Thyroid gland (tissue), 4 donors: Measurements from ENCODE around the gene CDH4. TPM values are rescaled to one million over a fixed set of nuclear protein-coding genes. Genes with fewer than 3 reads are reported as not detected.

Experiments
- DNase-seq, 2 donors: peaks; one replicate each; pipeline ENCODE4 v3.0.0-alpha.2; 2019
- H3K27ac ChIP-seq, 3 donors: fragments of 200-600 bp; sonication (generic); 1 replicate in 2 of 3; 2 replicates in 1 of 3; pipeline ENCODE4 v1.5.1; 2016 to 2019; ENCODE audit warnings: mild to moderate bottlenecking in 1 of 3, moderate library complexity in 1 of 3
- H3K27me3 ChIP-seq: fragments of 200-600 bp; sonication (generic); one replicate; pipeline ENCODE4 v1.5.1; 2019
- H3K36me3 ChIP-seq, 2 donors: fragments of 200-600 bp; sonication (generic); one replicate each; pipeline ENCODE4 v1.5.1; 2016 to 2019
- H3K4me1 ChIP-seq, 2 donors: fragments of 200-600 bp; sonication (generic); one replicate each; pipeline ENCODE4 v1.5.1; 2017 to 2019
- H3K4me3 ChIP-seq, 3 donors: fragments of 200-600 bp; sonication (generic); replicated peaks in 1 of 3; 1 replicate in 2 of 3; 2 replicates in 1 of 3; pipeline ENCODE4 v1.5.1; 2016; ENCODE audit warnings: mild to moderate bottlenecking in 1 of 3
- H3K9me3 ChIP-seq: fragments of 200-600 bp; sonication (generic); one replicate; pipeline ENCODE4 v1.5.1; 2017
- POLR2A ChIP-seq, 2 donors: fragments of 450-650 bp; IDR thresholded peaks; one replicate each; pipeline ENCODE4 v1.6.1; 2017; ENCODE audit warnings: antibody characterized with exemption in 2 of 2, mild to moderate bottlenecking in 2 of 2, moderate library complexity in 1 of 2
- WGBS, 2 donors: methylation state at CpG; one replicate each; pipeline ENCODE4 v1.1.5; 2017; 5-methylcytosine and 5-hydroxymethylcytosine counted together
- intact Hi-C: fragments of 100-400 bp; cut with DNase I; formaldehyde crosslinking; loops from one replicate; pipeline ENCODE4 v1.15.1; 2023
- total RNA-seq, 4 donors: library from RNA; depleted of rRNA; stranded (reverse); fragments of >200 nt; gene quantifications; one replicate each; pipeline ENCODE4 v1.2.3, GENCODE V29; 2016
- TF ChIP-seq, protein P1 (sequence below), 6 experiments: fragments of 200-600 bp in 3 of 6; fragments of 450-650 bp in 3 of 6; sonication (generic) in 3 of 6; IDR thresholded peaks; one replicate each; pipeline ENCODE4 v1.5.1; 2016 to 2019; ENCODE audit warnings: antibody characterized with exemption in 6 of 6, mild to moderate bottlenecking in 2 of 6, inconsistent platforms in 1 of 6, moderate library complexity in 1 of 6

The CDH4 gene
- total RNA-seq, 4 donors from 2014 or later: 0.22 to 0.29 (median 0.29) TPM; not detected in 1

- no peaks in the 10 kb centered on the region for H3K4me1 ChIP-seq
- H3K4me3 ChIP-seq: no peak overlapping the region
- TF ChIP-seq, protein P1, sequence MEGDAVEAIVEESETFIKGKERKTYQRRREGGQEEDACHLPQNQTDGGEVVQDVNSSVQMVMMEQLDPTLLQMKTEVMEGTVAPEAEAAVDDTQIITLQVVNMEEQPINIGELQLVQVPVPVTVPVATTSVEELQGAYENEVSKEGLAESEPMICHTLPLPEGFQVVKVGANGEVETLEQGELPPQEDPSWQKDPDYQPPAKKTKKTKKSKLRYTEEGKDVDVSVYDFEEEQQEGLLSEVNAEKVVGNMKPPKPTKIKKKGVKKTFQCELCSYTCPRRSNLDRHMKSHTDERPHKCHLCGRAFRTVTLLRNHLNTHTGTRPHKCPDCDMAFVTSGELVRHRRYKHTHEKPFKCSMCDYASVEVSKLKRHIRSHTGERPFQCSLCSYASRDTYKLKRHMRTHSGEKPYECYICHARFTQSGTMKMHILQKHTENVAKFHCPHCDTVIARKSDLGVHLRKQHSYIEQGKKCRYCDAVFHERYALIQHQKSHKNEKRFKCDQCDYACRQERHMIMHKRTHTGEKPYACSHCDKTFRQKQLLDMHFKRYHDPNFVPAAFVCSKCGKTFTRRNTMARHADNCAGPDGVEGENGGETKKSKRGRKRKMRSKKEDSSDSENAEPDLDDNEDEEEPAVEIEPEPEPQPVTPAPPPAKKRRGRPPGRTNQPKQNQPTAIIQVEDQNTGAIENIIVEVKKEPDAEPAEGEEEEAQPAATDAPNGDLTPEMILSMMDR (IDR thresholded peaks at IDR 0.05): no peak
- no peak for TF ChIP-seq POLR2A (IDR thresholded peaks at IDR 0.05)
- H3K36me3 ChIP-seq: no peaks in the 10 kb centered on the region
- intact Hi-C loops: no loop called here
- no peak for DNase-seq
- H3K9me3 ChIP-seq: no peaks in the 10 kb centered on the region
- WGBS, 2 donors: 93 to 94% methylated on average over 10 of the region's 10 CpGs
- no peaks in the 10 kb centered on the region for H3K27me3 ChIP-seq
- no peak overlapping the region for H3K27ac ChIP-seq
These were observed 193.7 kb downstream of the CDH4 start for GRCh38 chr20:61445741-61446140.

- no peaks in the 10 kb centered on the region for H3K9me3 ChIP-seq
- TF ChIP-seq, protein P1 (IDR thresholded peaks at IDR 0.05): no peak
- TF ChIP-seq POLR2A (IDR thresholded peaks at IDR 0.05): no peak
- no peak overlapping the region for H3K4me3 ChIP-seq
- intact Hi-C loops: no loop called here
- no peak for DNase-seq
- H3K36me3 ChIP-seq: no peaks in the 10 kb centered on the region
- H3K27me3 ChIP-seq: no peaks in the 10 kb centered on the region
- H3K4me1 ChIP-seq: no peaks in the 10 kb centered on the region
- no peak overlapping the region for H3K27ac ChIP-seq
- 33 to 39% methylated on average over 6 of the region's 6 CpGs for WGBS, 2 donors
These were observed 195.9 kb downstream of the CDH4 start for GRCh38 chr20:61447952-61448351.

GRCh38 chr20:61448386-61448785 is 196.3 kb downstream of the CDH4 start:
- intact Hi-C loops: no loop called here
- TF ChIP-seq, protein P1 (IDR thresholded peaks at IDR 0.05): no peak
- TF ChIP-seq POLR2A (IDR thresholded peaks at IDR 0.05): no peak
- Histone ChIP-seq H3K27ac (no peak overlapping the region), H3K9me3 (no peaks in the 10 kb centered on the region), H3K36me3 (no peaks in the 10 kb centered on the region), H3K4me1 (no peaks in the 10 kb centered on the region), H3K27me3 (no peaks in the 10 kb centered on the region), H3K4me3 (no peak overlapping the region)
- DNase-seq: no peak
- WGBS, 2 donors: 71 to 74% methylated on average over 13 of the region's 13 CpGs

GRCh38 chr20:61449057-61449609 is 197.1 kb downstream of the CDH4 start:
- no peaks in the 10 kb centered on the region for H3K9me3 ChIP-seq
- no peak overlapping the region for H3K4me3 ChIP-seq
- intact Hi-C loops: no loop called here
- TF ChIP-seq POLR2A (IDR thresholded peaks at IDR 0.05): no peak
- TF ChIP-seq, protein P1 (IDR thresholded peaks at IDR 0.05): no peak
- no peaks in the 10 kb centered on the region for H3K4me1 ChIP-seq
- H3K27ac ChIP-seq: no peak overlapping the region
- no peaks in the 10 kb centered on the region for H3K27me3 ChIP-seq
- DNase-seq: no peak
- H3K36me3 ChIP-seq: no peaks in the 10 kb centered on the region
- WGBS, 2 donors: 73 to 75% methylated on average over 7 to 8 of the region's 8 CpGs

- H3K4me3 ChIP-seq: no peak overlapping the region
- H3K27ac ChIP-seq: no peak overlapping the region
- intact Hi-C loops: no loop called here
- no peaks in the 10 kb centered on the region for H3K4me1 ChIP-seq
- no peaks in the 10 kb centered on the region for H3K9me3 ChIP-seq
- no peaks in the 10 kb centered on the region for H3K27me3 ChIP-seq
- 82 to 86% methylated on average over 2 of the region's 2 CpGs for WGBS, 2 donors
- no peaks in the 10 kb centered on the region for H3K36me3 ChIP-seq
- no peak for TF ChIP-seq POLR2A (IDR thresholded peaks at IDR 0.05)
- TF ChIP-seq, protein P1 (IDR thresholded peaks at IDR 0.05): no peak
- DNase-seq: no peak
These were observed 197.9 kb downstream of the CDH4 start for GRCh38 chr20:61449916-61450315.
